A673 (cell line): ENCODE measurements around the gene MMP27.

ENCODE experiments used
- CTCF ChIP-seq: fragments of 300-800, 200-600 bp; sonication (generic); conservative IDR thresholded peaks from 2 replicates; pipeline ENCODE4 v1.5.1; 2017; ENCODE audit warnings: low read depth, mild to moderate bottlenecking, antibody characterized with exemption, low read length, moderate library complexity, mixed read lengths
- EZH2 ChIP-seq: fragments of 200-600 bp; sonication (generic); IDR thresholded peaks from 2 replicates; pipeline ENCODE4 v1.6.1; 2017; ENCODE audit warnings: borderline replicate concordance, low read depth, mild to moderate bottlenecking, mixed read lengths, antibody characterized with exemption, low read length; ENCODE audit not compliant: poor library complexity, severe bottlenecking

GRCh38 chr11:102717280-102717679 is 11.7 kb upstream of the MMP27 start:
- TF ChIP-seq CTCF, result no peak
- TF ChIP-seq EZH2, result no peak
